Thoracic aorta (tissue), 2 donors: ENCODE measurements around the gene PIK3C2G. TPM values are rescaled to one million over a fixed set of nuclear protein-coding genes. Genes with fewer than 3 reads are reported as not detected.

Experiments
- ATAC-seq: fragments of 150-250 bp; one replicate; pipeline ENCODE4 v1.8.0; 2017; ENCODE audit warnings: low read depth; ENCODE audit not compliant: insufficient number of reproducible peaks, low FRiP score
- DNase-seq: peaks from one replicate; pipeline ENCODE4 v3.0.0-alpha.2; 2020; ENCODE audit warnings: low spot score
- H3K27ac ChIP-seq, 2 donors: fragments of 200-600 bp; sonication (generic); 1 replicate in 1 of 2; 2 replicates in 1 of 2; pipeline ENCODE4 v1.5.1; 2016; ENCODE audit warnings: mild to moderate bottlenecking in 2 of 2, moderate library complexity in 2 of 2
- H3K27me3 ChIP-seq: fragments of 200-600 bp; sonication (generic); replicated peaks from 2 replicates; pipeline ENCODE4 v1.6.0; 2016; ENCODE audit warnings: mild to moderate bottlenecking; ENCODE audit not compliant: insufficient read depth
- H3K36me3 ChIP-seq: fragments of 200-600 bp; sonication (generic); one replicate; pipeline ENCODE4 v1.5.1; 2016
- H3K4me1 ChIP-seq, 2 donors: fragments of 200-600 bp; sonication (generic); 1 replicate in 1 of 2; 2 replicates in 1 of 2; pipeline versions ENCODE4 v1.5.1 to v1.6.0; 2016; ENCODE audit warnings: low read depth in 2 of 2, mild to moderate bottlenecking in 1 of 2; ENCODE audit not compliant: control insufficient read depth in 1 of 2
- H3K4me3 ChIP-seq: fragments of 200-600 bp; sonication (generic); 2 replicates; pipeline ENCODE4 v1.5.1; 2016; ENCODE audit warnings: mild to moderate bottlenecking
- H3K9me3 ChIP-seq: fragments of 200-600 bp; sonication (generic); 2 replicates; pipeline ENCODE4 v1.5.1; 2016
- total RNA-seq, 2 donors: library from RNA; depleted of rRNA; stranded (reverse); fragments of >200 nt; gene quantifications; one replicate each; pipeline versions ENCODE4 v1.1.0 to v1.2.3, GENCODE V29; 2016
- TF ChIP-seq, protein P1 (sequence below): fragments of 200-600 bp; sonication (generic); IDR thresholded peaks from one replicate; pipeline ENCODE4 v1.5.1; 2019; ENCODE audit warnings: antibody characterized with exemption

Gene PIK3C2G
- total RNA-seq, 2 donors from 2014 or later, result not detected

DNA sequence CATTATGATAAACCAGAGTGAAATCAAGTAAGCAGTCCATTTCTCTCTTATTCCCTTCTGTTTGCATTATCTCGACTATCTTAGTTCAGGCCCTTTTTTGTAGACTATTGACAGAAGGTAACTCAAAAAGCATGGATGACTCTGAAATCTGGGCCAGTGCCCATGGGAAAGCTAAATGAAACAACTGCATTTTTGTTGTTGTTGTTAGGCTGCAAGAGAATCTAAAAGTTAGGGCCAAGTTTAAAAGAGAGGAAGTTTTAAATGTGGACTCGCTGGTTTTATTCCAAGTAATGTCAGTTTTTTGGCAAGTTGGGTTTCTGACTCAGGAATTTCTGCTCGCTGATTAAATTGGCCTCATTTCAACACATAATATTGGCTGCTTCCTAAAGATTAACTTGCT lies 201.1 kb downstream of the PIK3C2G start:
- no peaks in the 10 kb centered on the region for H3K9me3 ChIP-seq
- peaks cover 0 to 16% of the 10 kb centered on the region in 2 donors for H3K4me1 ChIP-seq
- no peaks in the 10 kb centered on the region for H3K36me3 ChIP-seq
- H3K27me3 ChIP-seq, result no peaks in the 10 kb centered on the region
- no peak overlapping the region for H3K27ac ChIP-seq
- H3K4me3 ChIP-seq, result no peak overlapping the region
- DNase-seq (no peak), ATAC-seq (no peak)
- TF ChIP-seq, protein P1, sequence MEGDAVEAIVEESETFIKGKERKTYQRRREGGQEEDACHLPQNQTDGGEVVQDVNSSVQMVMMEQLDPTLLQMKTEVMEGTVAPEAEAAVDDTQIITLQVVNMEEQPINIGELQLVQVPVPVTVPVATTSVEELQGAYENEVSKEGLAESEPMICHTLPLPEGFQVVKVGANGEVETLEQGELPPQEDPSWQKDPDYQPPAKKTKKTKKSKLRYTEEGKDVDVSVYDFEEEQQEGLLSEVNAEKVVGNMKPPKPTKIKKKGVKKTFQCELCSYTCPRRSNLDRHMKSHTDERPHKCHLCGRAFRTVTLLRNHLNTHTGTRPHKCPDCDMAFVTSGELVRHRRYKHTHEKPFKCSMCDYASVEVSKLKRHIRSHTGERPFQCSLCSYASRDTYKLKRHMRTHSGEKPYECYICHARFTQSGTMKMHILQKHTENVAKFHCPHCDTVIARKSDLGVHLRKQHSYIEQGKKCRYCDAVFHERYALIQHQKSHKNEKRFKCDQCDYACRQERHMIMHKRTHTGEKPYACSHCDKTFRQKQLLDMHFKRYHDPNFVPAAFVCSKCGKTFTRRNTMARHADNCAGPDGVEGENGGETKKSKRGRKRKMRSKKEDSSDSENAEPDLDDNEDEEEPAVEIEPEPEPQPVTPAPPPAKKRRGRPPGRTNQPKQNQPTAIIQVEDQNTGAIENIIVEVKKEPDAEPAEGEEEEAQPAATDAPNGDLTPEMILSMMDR, result no peak

DNA sequence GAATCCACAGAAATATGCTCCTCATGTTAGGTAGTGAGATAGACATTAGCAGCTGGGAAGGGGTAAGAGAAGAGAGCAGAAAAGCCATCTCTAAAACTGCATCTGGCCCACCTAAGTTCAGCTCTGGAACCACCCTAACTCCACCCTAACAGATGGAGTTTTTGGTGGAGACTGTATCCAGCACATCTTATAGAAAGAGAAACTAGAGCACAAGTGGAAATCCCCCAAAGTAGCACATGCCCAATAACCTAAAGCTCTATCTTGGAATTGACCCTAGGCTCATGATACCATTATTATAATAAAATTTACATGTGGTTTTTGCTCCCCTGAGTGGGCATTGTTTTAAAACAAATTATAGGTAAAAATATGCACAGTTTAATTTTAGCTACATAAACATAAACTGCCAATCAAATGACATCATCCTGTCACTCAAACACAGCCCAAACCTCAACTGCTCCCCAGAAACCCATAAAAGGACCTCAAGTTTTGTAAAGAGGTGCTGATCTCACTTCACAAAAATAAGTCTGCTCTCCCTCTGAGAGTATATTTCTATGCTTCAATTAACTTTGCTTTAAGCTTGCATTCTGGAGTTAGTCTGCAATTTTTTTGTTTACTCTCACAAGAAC lies 206.4 kb downstream of the PIK3C2G start:
- ATAC-seq (no peak), DNase-seq (no peak)
- Histone ChIP-seq H3K4me1 (peaks cover 0 to under 1% of the 10 kb centered on the region in 2 donors), H3K36me3 (no peaks in the 10 kb centered on the region), H3K27me3 (no peaks in the 10 kb centered on the region), H3K4me3 (no peak overlapping the region), H3K9me3 (no peaks in the 10 kb centered on the region), H3K27ac (no peak overlapping the region)
- TF ChIP-seq, protein P1, result no peak

DNA sequence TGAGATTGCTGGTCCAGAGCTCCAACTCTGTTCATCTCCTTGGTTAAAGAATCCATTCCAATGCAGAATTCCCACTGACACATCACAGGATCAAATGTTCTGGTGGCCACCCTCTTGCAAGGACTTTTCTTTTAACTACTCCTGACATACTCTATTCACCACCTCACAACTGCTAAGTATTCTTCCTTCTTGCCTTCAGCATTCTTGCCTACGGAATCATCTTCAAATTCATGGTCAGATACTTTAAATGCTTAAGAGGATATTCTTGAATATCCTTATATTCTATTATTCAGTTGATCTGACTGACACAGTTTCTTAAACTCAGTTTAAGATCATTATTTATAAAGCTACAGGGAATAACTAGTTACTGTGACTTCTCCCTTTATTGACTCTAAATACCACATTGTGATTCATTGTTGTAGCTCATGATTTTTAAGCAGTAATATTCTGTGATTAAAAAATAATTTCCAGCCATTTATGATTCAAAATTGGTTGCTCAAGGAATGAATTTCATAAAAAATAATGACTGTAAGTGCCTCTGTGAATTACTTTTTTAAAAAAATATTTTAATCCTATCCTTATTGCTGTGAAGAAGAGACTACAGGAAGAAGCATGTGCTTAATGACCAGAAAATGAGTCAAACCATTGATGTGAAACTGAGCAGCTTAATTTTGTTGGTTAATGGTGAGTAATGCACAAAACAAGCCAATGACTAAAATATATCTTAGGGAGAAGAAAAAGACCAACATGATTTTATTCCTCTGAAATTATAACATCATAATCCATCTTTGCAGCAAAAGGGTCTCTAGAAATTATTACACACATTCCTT lies 207.1 kb downstream of the PIK3C2G start:
- no peaks in the 10 kb centered on the region for H3K36me3 ChIP-seq
- DNase-seq, result no peak
- H3K4me3 ChIP-seq, result no peak overlapping the region
- H3K4me1 ChIP-seq, result no peaks in the 10 kb centered on the region
- H3K27ac ChIP-seq, result no peak overlapping the region
- no peaks in the 10 kb centered on the region for H3K9me3 ChIP-seq
- H3K27me3 ChIP-seq, result no peaks in the 10 kb centered on the region
- TF ChIP-seq, protein P1, result no peak
- no peak for ATAC-seq

DNA sequence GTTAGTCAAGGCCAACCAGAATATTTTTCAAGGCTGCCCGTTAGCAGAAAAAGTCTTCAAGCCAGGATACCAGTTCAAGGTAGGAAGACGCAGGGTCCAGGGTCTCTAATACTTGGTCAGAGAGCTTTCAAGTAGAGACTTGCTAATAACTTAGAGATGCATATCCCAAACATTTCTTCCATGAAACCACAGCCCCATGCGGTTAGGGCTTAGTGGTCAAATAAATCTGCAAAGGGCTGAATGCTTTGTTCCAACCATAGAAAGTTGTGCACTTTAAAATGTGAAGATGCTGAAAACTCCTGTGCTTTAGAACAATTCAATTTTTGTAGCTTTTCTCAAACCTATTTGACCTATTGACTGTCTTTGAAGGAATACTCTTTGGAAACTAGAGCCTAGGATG lies 208.9 kb downstream of the PIK3C2G start:
- no peaks in the 10 kb centered on the region for H3K27me3 ChIP-seq
- TF ChIP-seq, protein P1, result no peak
- no peak for DNase-seq
- no peaks in the 10 kb centered on the region for H3K4me1 ChIP-seq
- H3K9me3 ChIP-seq, result no peaks in the 10 kb centered on the region
- no peak overlapping the region for H3K4me3 ChIP-seq
- H3K27ac ChIP-seq, result no peak overlapping the region
- ATAC-seq, result no peak
- no peaks in the 10 kb centered on the region for H3K36me3 ChIP-seq

DNA sequence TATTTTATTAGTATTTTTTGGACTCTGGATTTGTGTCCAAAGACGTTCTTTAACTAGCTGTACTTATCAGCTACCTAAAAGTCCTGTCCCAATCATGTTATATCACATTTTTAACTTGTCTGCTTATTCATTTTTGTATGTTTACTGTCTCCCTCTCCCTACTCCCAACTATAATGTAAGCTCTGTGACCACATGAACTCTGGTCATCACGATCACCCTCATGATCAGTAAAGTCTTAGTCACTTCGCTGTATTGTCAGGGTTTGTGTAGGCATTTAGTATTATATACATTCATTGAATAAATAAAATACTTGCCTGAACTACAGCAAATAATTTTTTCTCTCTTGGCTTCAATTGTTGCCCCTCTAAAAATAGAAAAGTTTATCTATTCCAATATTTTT lies 211.0 kb downstream of the PIK3C2G start:
- ATAC-seq (no peak), DNase-seq (no peak)
- no peaks in the 10 kb centered on the region for H3K9me3 ChIP-seq
- no peaks in the 10 kb centered on the region for H3K36me3 ChIP-seq
- TF ChIP-seq, protein P1, result no peak
- H3K27me3 ChIP-seq, result no peaks in the 10 kb centered on the region
- H3K4me3 ChIP-seq, result no peak overlapping the region
- no peak overlapping the region for H3K27ac ChIP-seq
- peaks cover 0 to 10% of the 10 kb centered on the region in 2 donors for H3K4me1 ChIP-seq
